ENCODE results near the gene C1orf167. TPM values are rescaled to one million over a fixed set of nuclear protein-coding genes. Genes with fewer than 3 reads are reported as not detected.

Gene C1orf167
- total and polyA plus RNA-seq, 2 of the 13 experiments (the other 11 are each of a cell fraction or from before 2014, with no cell fraction given): not detected

DNA sequence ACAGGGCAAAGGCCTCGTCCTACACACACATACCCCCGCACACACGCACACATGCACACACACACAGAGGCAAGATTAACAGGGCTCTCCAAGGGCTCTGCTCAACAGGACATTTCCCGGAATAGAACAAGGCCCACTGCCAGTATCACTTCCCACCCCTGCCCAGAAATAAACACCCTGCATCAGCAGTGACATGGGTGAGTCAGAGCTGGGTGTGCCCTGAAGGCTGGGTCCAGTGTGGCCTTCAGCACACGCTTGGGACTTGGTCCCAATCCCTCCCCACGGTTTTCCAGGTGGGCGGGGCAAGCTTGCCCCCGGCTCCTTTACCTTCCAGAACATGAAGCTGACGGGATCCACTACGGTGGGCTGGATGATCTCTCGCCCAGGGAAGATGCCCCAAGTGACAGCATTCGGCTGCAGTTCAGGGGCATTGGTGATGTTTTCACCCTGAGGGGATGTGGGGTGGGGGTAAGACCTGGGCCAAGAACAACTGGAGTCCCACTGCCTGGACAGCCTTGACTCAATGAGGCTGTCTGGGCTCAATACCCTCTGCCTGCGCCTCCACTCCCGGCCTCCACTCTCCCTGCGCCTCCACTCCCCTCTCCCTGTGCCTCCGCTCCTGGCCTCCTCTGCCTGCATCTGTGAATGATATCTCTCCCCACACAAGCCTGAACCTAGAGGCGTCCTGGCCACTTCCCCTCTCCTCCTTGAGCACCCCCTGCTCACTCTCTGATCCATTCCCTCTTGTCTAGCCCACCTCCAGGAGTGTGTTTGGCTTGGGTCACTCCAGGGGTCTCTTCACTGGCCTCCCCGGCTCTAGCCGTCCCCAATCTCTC, 29.1 kb downstream of the C1orf167 start:
- H3K9me3 ChIP-seq (ENCODE audit: low read length): no peaks in the 10 kb centered on the region
- intact Hi-C loops (cut with micrococcal nuclease; ENCODE audit: unreplicated experiment) (no loop called here), in situ Hi-C loops (cut with HindIII; ENCODE audit: extremely low pct_ligation_motif_present, low pct_unique_long_range_greater_than_20kb) (no loop called here)
- peaks cover 16% of the 10 kb centered on the region for H3K4me1 ChIP-seq (ENCODE audit: insufficient read depth, low read length)
- WGBS (ENCODE audit: low lambda C conversion rate): 87% methylated on average over 17 of the region's 19 CpGs
- ATAC-seq (no peak), DNase-seq (ENCODE audit: low spot score) (no peak), FAIRE-seq (no peak)
- BruUV-seq (replicated peaks): no TSS peak
- ChIA-PET CTCF (ENCODE audit: low intra/inter-chr PET ratio, low total read pairs) (no interaction called here), POLR2A (no interaction called here)
- no peak overlapping the region for H3K4me3 ChIP-seq (replicated peaks in 1 of 3; ENCODE audit: insufficient read depth in 1 of 3, low read depth in 2 of 3, low read length in 3 of 3)
- H3K27me3 ChIP-seq (ENCODE audit: control insufficient read depth in 1 of 2, insufficient read depth in 2 of 2, low read length in 2 of 2): no peaks in the 10 kb centered on the region
- H3K27ac ChIP-seq (ENCODE audit: extremely low read length, insufficient read depth, low read length): no peak overlapping the region
- H3K36me3 ChIP-seq (replicated peaks in 1 of 2; ENCODE audit: control insufficient read depth in 1 of 2, insufficient read depth in 2 of 2, low read length in 2 of 2): 0 out of 5 replicates have a peak, but pooled peaks cover 4 to 6% of the 10 kb centered on the region in 2 experiments
- no peak overlapping the region for H3K4me2 ChIP-seq (ENCODE audit: low read depth, low read length)
- H3K9ac ChIP-seq (ENCODE audit: insufficient read depth, low read depth, low read length): no peak overlapping the region
- TF ChIP-seq, protein P1, sequence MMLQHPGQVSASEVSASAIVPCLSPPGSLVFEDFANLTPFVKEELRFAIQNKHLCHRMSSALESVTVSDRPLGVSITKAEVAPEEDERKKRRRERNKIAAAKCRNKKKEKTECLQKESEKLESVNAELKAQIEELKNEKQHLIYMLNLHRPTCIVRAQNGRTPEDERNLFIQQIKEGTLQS (CRISPR knock-in tag; IDR thresholded peaks at IDR 0.05): no peak
- TF ChIP-seq, protein P2, sequence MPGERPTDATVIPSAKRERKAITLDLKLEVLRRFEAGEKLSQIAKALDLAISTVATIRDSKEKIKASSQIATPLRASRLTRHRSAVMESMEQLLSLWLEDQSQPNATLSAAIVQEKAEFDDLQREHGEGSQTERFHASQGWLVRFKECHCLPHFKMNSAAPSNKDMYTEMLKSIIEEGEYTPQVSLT (CRISPR knock-in tag; IDR thresholded peaks at IDR 0.05; ENCODE audit: borderline replicate concordance, low read depth): no peak
- no peak for TF ChIP-seq CENPX (CRISPR knock-in tag; IDR thresholded peaks at IDR 0.05)
- TF ChIP-seq PHF8 (CRISPR knock-in tag; IDR thresholded peaks at IDR 0.05): no peak
- TF ChIP-seq, protein P3, sequence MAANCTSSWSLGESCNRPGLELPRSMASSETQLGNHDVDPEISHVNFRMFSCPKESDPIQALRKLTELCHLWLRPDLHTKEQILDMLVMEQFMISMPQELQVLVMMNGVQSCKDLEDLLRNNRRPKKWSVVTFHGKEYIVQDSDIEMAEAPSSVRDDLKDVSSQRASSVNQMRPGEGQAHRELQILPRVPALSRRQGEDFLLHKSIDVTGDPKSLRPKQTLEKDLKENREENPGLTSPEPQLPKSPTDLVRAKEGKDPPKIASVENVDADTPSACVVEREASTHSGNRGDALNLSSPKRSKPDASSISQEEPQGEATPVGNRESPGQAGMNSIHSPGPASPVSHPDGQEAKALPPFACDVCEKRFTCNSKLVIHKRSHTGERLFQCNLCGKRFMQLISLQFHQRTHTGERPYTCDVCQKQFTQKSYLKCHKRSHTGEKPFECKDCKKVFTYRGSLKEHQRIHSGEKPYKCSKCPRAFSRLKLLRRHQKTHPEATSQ (CRISPR knock-in tag; IDR thresholded peaks at IDR 0.05; ENCODE audit: borderline replicate concordance): no peak
- no peak for TF ChIP-seq NKX3-1 (CRISPR knock-in tag; IDR thresholded peaks at IDR 0.05)
- no peak for TF ChIP-seq TEAD3 (CRISPR knock-in tag; optimal IDR thresholded peaks at IDR 0.05; ENCODE audit: borderline replicate concordance)
- no peak for TF ChIP-seq ZNF737 (CRISPR knock-in tag; IDR thresholded peaks at IDR 0.05; ENCODE audit: borderline replicate concordance)
- TF ChIP-seq ZNF121 (CRISPR knock-in tag; IDR thresholded peaks at IDR 0.05): no peak
- TF ChIP-seq, protein P4, sequence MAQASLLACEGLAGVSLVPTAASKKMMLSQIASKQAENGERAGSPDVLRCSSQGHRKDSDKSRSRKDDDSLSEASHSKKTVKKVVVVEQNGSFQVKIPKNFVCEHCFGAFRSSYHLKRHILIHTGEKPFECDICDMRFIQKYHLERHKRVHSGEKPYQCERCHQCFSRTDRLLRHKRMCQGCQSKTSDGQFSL (CRISPR knock-in tag; IDR thresholded peaks at IDR 0.05): no peak
- no peak for TF ChIP-seq ZNF138 (CRISPR knock-in tag; IDR thresholded peaks at IDR 0.05; ENCODE audit: low read depth)
- TF ChIP-seq SAP130 (CRISPR knock-in tag; IDR thresholded peaks at IDR 0.05; ENCODE audit: low read depth): no peak
- TF ChIP-seq ZNF274 (CRISPR knock-in tag; IDR thresholded peaks at IDR 0.05): no peak
- no peak for TF ChIP-seq ZNF552 (CRISPR knock-in tag; IDR thresholded peaks at IDR 0.05; ENCODE audit: borderline replicate concordance)
- no peak for TF ChIP-seq KLF12 (CRISPR knock-in tag; IDR thresholded peaks at IDR 0.05; ENCODE audit: borderline replicate concordance)
- no peak for TF ChIP-seq U2AF2 (IDR thresholded peaks at IDR 0.05; ENCODE audit: low read depth, low read length)
- no peaks in the 10 kb centered on the region for H4K20me1 ChIP-seq (ENCODE audit: insufficient read depth, low read length)
- no peak overlapping the region for H2AFZ ChIP-seq (ENCODE audit: low read length)
- no peaks in the 10 kb centered on the region for H3K79me2 ChIP-seq (ENCODE audit: insufficient read depth, low read length)

All from HepG2 (cell line).